Sigmoid colon (tissue), 7 donors: ENCODE results near the gene TRAF4. TPM values are rescaled to one million over a fixed set of nuclear protein-coding genes. Genes with fewer than 3 reads are reported as not detected.
"Not testable (repeated sequence)": the region's sequence is repeated elsewhere in the genome, so short reads cannot be mapped to it uniquely, and the experiment has no call there.

ENCODE experiments used
- DNase-seq: peaks from one replicate; pipeline ENCODE4 v3.0.0-alpha.2; 2019
- H3K27ac ChIP-seq, 4 donors: fragments of 200-600 bp; sonication (generic); one replicate each; pipeline ENCODE4 v1.5.1; 2016 to 2019; ENCODE audit warnings: mild to moderate bottlenecking in 1 of 4
- H3K27me3 ChIP-seq, 3 donors: fragments of 200-600 bp; sonication (generic); one replicate each; pipeline ENCODE4 v1.5.1; 2019; ENCODE audit warnings: mild to moderate bottlenecking in 1 of 3
- H3K36me3 ChIP-seq, 4 donors: fragments of 200-600 bp; sonication (generic); one replicate each; pipeline ENCODE4 v1.5.1; 2016 to 2019
- H3K4me1 ChIP-seq, 4 donors: fragments of 200-600 bp; sonication (generic); one replicate each; pipeline ENCODE4 v1.5.1; 2017 to 2019
- H3K4me3 ChIP-seq, 4 donors: fragments of 200-600 bp; sonication (generic); one replicate each; pipeline ENCODE4 v1.5.1; 2017 to 2019; ENCODE audit warnings: mild to moderate bottlenecking in 2 of 4, moderate library complexity in 1 of 4
- H3K9me3 ChIP-seq, 4 donors: fragments of 200-600 bp in 3 of 4; sonication (generic) in 3 of 4; one replicate each; pipeline versions ENCODE4 v1.5.1 to v1.6.1; 2013 to 2019
- EP300 ChIP-seq, 4 donors: sonication (generic); formaldehyde crosslinking; IDR thresholded peaks; one replicate each; pipeline ENCODE4 v1.6.1; 2017; ENCODE audit warnings: antibody characterized with exemption in 4 of 4
- POLR2A ChIP-seq, 2 donors: fragments of 450-650 bp; IDR thresholded peaks; one replicate each; pipeline ENCODE4 v1.6.1; 2016; ENCODE audit warnings: antibody characterized with exemption in 2 of 2, mild to moderate bottlenecking in 2 of 2, moderate library complexity in 2 of 2
- POLR2AphosphoS5 ChIP-seq, 4 donors: sonication (generic); formaldehyde crosslinking; IDR thresholded peaks; one replicate each; pipeline ENCODE4 v1.6.1; 2017; ENCODE audit warnings: antibody characterized with exemption in 4 of 4
- WGBS, 2 donors: extraction: QIAGEN DNeasy Blood & Tissue Kit; methylation state at CpG; one replicate each; pipeline ENCODE4 v1.1.7; 2013; 5-methylcytosine and 5-hydroxymethylcytosine counted together
- intact Hi-C: fragments of 100-400 bp; cut with DNase I; formaldehyde crosslinking; loops from one replicate; pipeline ENCODE4 v1.15.1; 2023
- polyA plus RNA-seq, 3 donors: library from polyadenylated mRNA; stranded (reverse); fragments of 200-250 nt; gene quantifications; one replicate each; pipeline ENCODE4 v1.2.3, GENCODE V29; 2013
- total RNA-seq, 4 donors: library from RNA; depleted of rRNA; stranded (reverse); fragments of >200 nt; gene quantifications; one replicate each; pipeline ENCODE4 v1.1.0, GENCODE V29; 2016
- TF ChIP-seq, protein P1 (sequence below), 4 experiments: fragments of 450-650 bp in 3 of 4; fragments of 200-600 bp in 1 of 4; IDR thresholded peaks; one replicate each; pipeline ENCODE4 v1.5.1; 2016 to 2019; ENCODE audit warnings: antibody characterized with exemption in 4 of 4, mild to moderate bottlenecking in 3 of 4, moderate library complexity in 2 of 4
- donor health status: healthy with polysubstance abuse.
- donor health status: Bipolar disorder and iron deficiency.
- donor health status: healthy.

TRAF4 gene
- total and polyA plus RNA-seq, 7 donors, result 3.9 to 94.1 (median 11.6) TPM

DNA sequence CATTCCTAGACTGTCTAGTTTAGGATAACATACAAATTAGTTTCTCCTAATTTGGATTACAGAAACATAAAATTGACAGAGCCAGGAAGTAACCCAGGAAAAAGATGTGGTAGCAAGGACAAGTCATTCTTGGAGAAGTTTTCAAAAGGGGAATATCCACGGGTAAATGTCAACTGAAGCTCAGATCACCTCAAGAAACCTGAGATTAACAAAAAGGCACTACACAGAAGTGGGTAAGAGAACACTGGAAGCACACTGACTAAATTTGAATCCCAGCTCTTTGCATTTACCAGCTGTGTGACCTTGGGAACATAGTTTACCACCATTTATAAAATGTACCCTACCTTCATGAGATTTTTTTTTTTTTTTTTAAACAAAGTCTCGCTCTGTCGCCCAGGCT is 39.4 kb downstream of the TRAF4 start:
- Histone ChIP-seq H3K4me1 (no peaks in the 10 kb centered on the region), H3K27me3 (no peaks in the 10 kb centered on the region), H3K4me3 (no peak overlapping the region), H3K27ac (no peak overlapping the region), H3K9me3 (no peaks in the 10 kb centered on the region), H3K36me3 (peaks cover 0 to 8% (median 4%) of the 10 kb centered on the region in 4 donors)
- 79 to 90% methylated on average over 3 of the region's 3 CpGs for WGBS, 2 donors
- DNase-seq, result no peak
- TF ChIP-seq EP300 (IDR thresholded peaks at IDR 0.05), result no peak
- no peak for TF ChIP-seq POLR2AphosphoS5 (IDR thresholded peaks at IDR 0.05)
- TF ChIP-seq, protein P1, sequence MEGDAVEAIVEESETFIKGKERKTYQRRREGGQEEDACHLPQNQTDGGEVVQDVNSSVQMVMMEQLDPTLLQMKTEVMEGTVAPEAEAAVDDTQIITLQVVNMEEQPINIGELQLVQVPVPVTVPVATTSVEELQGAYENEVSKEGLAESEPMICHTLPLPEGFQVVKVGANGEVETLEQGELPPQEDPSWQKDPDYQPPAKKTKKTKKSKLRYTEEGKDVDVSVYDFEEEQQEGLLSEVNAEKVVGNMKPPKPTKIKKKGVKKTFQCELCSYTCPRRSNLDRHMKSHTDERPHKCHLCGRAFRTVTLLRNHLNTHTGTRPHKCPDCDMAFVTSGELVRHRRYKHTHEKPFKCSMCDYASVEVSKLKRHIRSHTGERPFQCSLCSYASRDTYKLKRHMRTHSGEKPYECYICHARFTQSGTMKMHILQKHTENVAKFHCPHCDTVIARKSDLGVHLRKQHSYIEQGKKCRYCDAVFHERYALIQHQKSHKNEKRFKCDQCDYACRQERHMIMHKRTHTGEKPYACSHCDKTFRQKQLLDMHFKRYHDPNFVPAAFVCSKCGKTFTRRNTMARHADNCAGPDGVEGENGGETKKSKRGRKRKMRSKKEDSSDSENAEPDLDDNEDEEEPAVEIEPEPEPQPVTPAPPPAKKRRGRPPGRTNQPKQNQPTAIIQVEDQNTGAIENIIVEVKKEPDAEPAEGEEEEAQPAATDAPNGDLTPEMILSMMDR (IDR thresholded peaks at IDR 0.05), result no peak
- TF ChIP-seq POLR2A (IDR thresholded peaks at IDR 0.05), result no peak
- intact Hi-C loops, result no loop called here

DNA sequence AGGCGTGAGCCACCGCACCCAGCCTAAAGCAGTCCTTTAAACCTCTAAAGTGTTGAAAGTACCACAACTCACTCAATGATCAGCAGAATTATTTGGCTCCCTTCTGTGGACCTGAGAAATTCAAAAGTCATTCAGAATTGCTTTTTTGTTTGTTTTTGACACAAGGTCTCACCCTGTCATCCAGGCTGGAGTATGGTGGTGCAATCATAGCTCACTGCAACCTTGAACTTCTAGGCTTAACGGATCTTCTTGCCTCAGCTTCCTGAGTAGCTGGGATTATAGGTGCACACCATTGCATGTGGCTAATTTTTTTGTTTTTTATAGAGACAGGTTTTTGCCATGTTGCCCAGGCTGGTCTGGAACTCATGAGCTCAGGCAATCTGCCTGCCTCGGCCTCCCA is 44.3 kb downstream of the TRAF4 start:
- H3K27me3 ChIP-seq, result no peaks in the 10 kb centered on the region
- no peak for DNase-seq
- H3K4me1 ChIP-seq, result no peaks in the 10 kb centered on the region
- H3K9me3 ChIP-seq, result no peaks in the 10 kb centered on the region
- no peak overlapping the region for H3K4me3 ChIP-seq
- H3K27ac ChIP-seq, result no peak overlapping the region
- H3K36me3 ChIP-seq, result no peaks in the 10 kb centered on the region
- TF ChIP-seq, protein P1 (IDR thresholded peaks at IDR 0.05), result no peak
- no peak for TF ChIP-seq EP300 (IDR thresholded peaks at IDR 0.05)
- TF ChIP-seq POLR2AphosphoS5 (IDR thresholded peaks at IDR 0.05), result no peak
- TF ChIP-seq POLR2A (IDR thresholded peaks at IDR 0.05), result no peak
- intact Hi-C loops, result no loop called here
- 91 to 96% methylated on average over 4 of the region's 4 CpGs for WGBS, 2 donors

DNA sequence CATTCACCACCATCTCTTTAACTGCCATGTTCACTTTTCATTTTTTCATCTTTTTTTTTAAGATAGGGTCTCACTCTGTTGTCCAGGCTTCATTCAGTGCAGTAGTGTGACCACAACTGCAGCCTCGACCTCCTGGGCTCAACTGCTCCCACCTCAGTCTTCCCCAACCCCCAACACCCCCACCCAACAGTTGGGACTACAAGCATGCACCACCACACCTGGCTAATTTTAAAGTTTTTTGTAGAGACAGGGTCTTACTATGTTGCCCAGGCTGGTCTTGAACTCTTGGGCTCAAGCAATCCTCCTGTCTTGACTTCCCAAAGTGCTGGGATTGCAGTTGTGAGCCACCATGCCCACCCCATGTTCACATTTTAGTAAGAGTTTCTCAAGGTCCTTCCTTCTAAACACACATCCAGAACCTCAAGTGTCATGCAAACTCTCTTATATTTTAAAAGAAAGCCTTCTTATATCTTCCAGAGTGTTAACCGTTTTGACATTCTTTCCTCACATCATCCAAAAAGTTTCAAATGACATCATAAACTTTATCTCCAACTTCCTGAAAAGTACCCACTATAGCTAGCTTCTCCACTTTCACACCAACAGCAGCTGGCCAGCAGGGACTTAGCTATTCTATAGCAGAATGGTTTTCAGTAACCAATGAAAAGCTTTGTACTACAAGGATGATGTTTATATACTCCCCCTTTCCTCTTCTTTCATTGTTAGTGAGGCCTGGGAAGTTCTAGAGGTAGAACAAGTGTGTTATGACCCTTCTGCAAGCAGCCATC is 49.3 kb downstream of the TRAF4 start:
- TF ChIP-seq, protein P1 (IDR thresholded peaks at IDR 0.05), result no peak
- no peak for TF ChIP-seq EP300 (IDR thresholded peaks at IDR 0.05)
- TF ChIP-seq POLR2A (IDR thresholded peaks at IDR 0.05), result no peak
- no peak for TF ChIP-seq POLR2AphosphoS5 (IDR thresholded peaks at IDR 0.05)
- intact Hi-C loops, result loop anchor here (5.0 kb wide), 1 partner anchor 34 kb away; no protein-coding TSS in a partner anchor
- H3K36me3 ChIP-seq, result no peaks in the 10 kb centered on the region
- H3K27ac ChIP-seq, result no peak overlapping the region
- WGBS, 2 donors, result 66 to 77% methylated on average over 2 of the region's 2 CpGs
- no peak for DNase-seq
- no peak overlapping the region for H3K4me3 ChIP-seq
- no peaks in the 10 kb centered on the region for H3K27me3 ChIP-seq
- H3K4me1 ChIP-seq, result no peaks in the 10 kb centered on the region
- no peaks in the 10 kb centered on the region for H3K9me3 ChIP-seq

DNA sequence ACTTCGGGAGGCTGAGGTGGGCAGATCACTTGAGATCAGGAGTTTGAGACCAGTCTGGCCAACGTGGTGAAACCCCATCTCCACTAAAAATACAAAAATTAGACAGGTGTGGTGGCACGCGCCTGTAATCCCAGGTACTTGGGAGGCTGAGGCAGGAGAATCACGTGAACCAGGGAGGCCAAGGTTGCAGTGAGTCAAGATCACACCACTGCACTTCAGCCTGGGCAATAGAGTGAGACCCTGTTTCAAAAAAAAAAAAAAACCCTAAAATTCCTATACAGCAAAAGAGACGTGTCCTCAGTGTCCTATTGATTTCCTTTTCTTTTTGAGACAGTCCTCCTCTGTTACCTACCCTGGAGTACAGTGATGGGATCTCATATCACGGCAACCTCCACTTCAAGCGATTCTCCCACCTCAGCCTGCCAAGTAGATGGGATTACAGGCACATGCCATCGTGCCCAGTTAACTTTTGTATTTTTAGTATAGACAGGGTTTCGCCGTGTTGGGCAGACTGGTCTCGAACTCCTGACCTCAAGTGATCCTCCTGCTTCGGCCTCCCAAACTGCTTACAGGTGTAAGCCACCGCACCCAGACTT is 51.1 kb downstream of the TRAF4 start:
- not testable (repeated sequence) for H3K9me3 ChIP-seq, H3K27ac ChIP-seq, H3K27me3 ChIP-seq, H3K4me3 ChIP-seq, H3K4me1 ChIP-seq, DNase-seq, H3K36me3 ChIP-seq
- intact Hi-C loops, result loop anchor here (5.0 kb wide), 1 partner anchor 32 kb away; no protein-coding TSS in a partner anchor
- WGBS, 2 donors, result 96 to 97% methylated on average over 14 of the region's 14 CpGs

DNA sequence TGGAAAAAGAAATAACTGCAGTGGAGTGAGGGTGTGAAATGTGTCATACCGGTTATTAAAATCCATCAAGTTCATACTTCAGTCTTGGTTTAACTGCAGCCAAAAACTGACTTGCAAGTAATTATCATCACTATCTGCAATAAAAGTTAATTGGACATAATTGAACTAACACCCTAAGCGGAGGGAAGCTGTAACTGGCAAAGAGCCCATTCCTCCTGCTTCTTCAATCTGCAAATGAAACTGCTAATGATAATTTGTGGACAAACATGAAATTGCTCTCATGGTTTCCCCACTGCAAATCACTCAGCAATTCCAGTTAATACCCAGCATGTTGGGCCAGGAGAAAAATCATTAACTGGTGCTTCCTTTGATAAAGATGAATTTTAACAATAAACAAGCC is 52.3 kb downstream of the TRAF4 start:
- intact Hi-C loops, result no loop called here
- Histone ChIP-seq H3K27me3 (no peaks in the 10 kb centered on the region), H3K36me3 (no peaks in the 10 kb centered on the region), H3K4me1 (no peaks in the 10 kb centered on the region), H3K27ac (no peak overlapping the region), H3K9me3 (no peaks in the 10 kb centered on the region), H3K4me3 (no peak overlapping the region)
- TF ChIP-seq EP300 (IDR thresholded peaks at IDR 0.05), result no peak
- TF ChIP-seq, protein P1 (IDR thresholded peaks at IDR 0.05), result no peak
- no peak for TF ChIP-seq POLR2AphosphoS5 (IDR thresholded peaks at IDR 0.05)
- no peak for TF ChIP-seq POLR2A (IDR thresholded peaks at IDR 0.05)
- no peak for DNase-seq
- WGBS, 2 donors, result 19 to 73% methylated on average over 2 of the region's 2 CpGs
